Rectal smooth muscle tissue (tissue), 1 donor: ENCODE results near the gene ZFPL1.
"Not testable (repeated sequence)": the region's sequence is repeated elsewhere in the genome, so short reads cannot be mapped to it uniquely, and the experiment has no call there.

ENCODE experiments used
- H3K27ac ChIP-seq: one replicate; pipeline ENCODE4 v1.7.0; 2013; ENCODE audit warnings: low read depth, low read length, inconsistent platforms
- H3K27me3 ChIP-seq: one replicate; pipeline ENCODE4 v1.7.0; 2013; ENCODE audit warnings: low read length; ENCODE audit not compliant: control insufficient read depth, insufficient read depth
- H3K36me3 ChIP-seq: one replicate; pipeline ENCODE4 v1.7.0; 2013; ENCODE audit warnings: low read length; ENCODE audit not compliant: control insufficient read depth, insufficient read depth
- H3K4me1 ChIP-seq: one replicate; pipeline ENCODE4 v1.7.0; 2013; ENCODE audit warnings: low read length; ENCODE audit not compliant: control insufficient read depth, insufficient read depth
- H3K4me3 ChIP-seq: one replicate; pipeline ENCODE4 v1.7.0; 2013; ENCODE audit warnings: low read length
- H3K9ac ChIP-seq: one replicate; pipeline ENCODE4 v1.7.0; 2013; ENCODE audit warnings: low read length

ZFPL1 gene

DNA sequence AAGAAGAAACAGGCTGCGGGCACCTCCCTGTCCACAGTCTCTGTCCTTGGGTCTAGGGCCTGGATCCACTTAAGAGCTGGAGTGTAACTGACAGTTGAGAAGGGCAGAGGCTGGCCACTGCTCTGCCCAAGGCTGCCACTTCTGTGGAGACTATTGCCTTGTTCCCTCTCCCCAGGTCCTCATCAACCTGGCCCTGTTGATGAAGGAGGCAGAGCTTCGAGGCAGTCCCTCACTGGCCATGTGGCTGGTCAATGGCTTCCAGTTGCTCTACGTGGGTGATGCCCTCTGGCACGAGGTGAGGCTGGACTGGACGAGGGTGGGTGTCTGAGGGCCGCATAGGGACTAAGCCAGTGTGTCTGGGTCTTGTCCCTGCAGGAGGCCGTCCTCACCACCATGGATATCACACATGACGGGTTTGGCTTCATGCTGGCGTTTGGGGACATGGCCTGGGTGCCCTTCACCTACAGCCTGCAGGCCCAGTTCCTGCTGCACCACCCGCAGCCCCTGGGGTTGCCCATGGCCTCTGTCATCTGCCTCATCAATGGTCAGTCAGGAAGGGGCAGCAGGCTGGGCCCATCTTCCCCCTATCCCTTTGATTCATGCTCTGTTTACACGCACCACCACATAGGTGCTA, 30.6 kb downstream of the ZFPL1 start:
- Histone ChIP-seq H3K9ac (no peak overlapping the region), H3K27ac (no peak overlapping the region), H3K27me3 (no peaks in the 10 kb centered on the region), H3K36me3 (no peaks in the 10 kb centered on the region), H3K4me1 (peaks cover 20% of the 10 kb centered on the region), H3K4me3 (no peak overlapping the region)

DNA sequence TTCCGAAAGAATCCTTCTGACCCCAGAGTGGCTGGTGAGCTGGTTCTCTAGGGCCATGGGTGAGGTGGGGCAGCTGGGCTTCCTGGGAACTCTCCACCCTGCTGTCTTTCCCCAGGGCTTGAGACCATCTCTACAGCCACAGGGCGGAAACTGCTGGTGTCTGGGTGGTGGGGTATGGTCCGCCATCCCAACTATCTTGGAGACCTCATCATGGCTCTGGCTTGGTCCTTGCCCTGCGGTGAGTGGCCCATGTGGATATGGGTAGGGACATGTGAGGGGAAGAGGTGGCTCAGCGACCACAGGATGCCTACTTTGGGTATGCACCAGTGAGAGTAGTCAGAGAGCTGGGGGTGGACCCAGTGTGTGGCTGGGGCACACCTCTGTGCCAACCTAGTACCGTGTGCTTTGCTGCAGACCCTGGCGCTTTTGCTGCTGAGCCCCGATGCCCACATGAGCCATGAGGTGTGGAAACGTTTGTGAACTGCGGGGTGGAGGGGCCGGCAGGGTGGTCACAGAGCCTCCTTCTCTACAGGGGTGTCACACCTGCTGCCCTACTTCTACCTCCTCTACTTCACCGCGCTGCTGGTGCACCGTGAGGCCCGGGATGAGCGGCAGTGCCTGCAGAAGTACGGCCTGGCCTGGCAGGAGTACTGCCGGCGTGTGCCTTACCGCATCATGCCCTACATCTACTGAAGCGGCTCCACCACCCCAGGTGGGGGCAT, 31.5 kb downstream of the ZFPL1 start:
- H3K27ac ChIP-seq = no peak overlapping the region
- no peak overlapping the region for H3K4me3 ChIP-seq

DNA sequence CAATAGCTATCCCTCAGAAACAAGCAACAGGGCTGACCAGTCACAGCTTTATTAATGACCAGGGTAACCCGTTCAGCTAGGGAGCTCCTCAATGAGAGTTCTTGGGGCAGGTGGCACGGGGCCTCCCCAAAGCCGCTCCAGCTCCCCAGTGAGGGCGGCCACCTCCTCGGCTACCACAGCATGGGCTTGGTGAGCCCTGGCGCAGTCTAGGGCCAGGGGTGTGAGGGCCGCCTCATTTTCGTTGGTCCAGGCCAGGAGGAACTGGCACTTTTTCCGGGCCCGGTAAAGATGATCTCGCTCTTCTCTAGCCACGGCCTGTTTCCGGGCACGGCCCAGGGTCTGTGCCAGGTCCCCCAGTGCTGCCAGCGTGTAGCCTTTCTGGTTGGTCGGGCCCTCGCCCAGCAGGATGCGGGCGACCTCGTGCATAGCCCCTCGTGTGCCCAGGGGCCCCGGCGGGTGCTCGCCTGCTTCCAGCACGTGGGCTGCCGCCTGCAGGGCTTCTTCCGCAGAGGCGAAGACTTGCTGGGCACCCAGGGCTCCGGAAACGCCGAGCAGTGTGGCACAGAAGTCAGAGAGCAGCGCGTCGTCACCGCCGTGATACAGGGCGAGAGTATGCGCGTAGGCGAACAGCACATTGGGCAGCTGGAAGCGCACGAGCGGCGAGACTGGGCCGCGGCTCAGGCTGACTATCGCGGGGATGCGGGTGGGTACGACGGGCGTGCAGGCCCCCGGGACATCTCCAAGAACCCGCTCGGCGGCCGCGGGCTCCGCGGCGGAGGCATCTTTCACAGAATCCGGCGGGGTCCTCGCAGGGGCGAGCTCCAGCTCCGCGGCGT, 32.6 kb downstream of the ZFPL1 start:
- Histone ChIP-seq H3K4me3 (peak overlapping the region; percentile 91), H3K9ac (peak overlapping the region; percentile 68), H3K36me3 (peaks cover 10% of the 10 kb centered on the region), H3K27me3 (no peaks in the 10 kb centered on the region), H3K4me1 (peaks cover 19% of the 10 kb centered on the region), H3K27ac (peak overlapping the region; percentile 84)

More for the DNA sequence above, 31.5 kb downstream of the ZFPL1 start:
- H3K36me3 ChIP-seq = peaks cover 5% of the 10 kb centered on the region
- H3K9ac ChIP-seq = no peak overlapping the region
- H3K4me1 ChIP-seq = peaks cover 18% of the 10 kb centered on the region
- no peaks in the 10 kb centered on the region for H3K27me3 ChIP-seq

DNA sequence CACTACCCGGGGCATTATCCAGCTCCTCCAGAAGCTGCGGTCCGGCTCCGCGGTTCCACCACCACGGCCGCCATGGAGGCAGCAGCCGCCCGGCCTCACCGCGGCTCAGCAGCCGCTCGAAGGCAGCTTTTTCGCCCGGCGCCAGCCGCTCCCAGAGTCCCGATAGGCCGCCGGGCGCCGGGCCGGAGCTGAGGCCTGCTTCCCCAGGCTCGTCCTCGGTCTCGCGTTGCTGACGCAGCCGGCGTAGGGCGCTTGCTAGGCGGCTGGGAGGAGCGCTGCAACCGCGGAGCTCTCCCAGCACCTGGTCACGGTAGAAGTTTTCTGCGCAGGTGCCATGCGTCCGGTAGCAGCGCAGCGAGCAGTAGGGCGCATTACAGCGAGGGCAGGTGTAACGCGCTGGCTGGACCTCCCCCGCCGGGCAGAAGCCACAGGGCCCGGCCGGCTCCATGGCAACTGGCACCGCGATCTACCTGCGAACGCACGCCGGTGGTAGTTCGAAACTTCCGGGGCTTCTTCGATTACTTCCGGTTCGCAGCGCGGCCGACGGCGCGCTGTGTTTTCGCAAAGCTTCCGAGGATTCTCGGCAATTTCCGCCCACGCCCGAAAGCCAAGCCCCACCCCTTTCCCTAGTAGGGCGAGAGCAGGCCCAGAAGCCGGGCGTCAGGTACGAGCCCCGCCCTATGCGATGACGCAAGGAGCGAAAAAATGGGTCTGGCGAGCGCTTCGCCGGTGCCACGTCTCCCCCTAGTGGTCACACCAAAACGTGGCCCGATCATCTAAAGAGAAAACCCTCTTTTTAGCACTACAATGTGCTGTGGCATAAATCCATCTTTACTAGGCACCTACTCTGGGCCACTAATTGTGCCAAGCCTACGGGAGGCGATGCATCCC, 33.4 kb downstream of the ZFPL1 start, which contains the start of gene ZNHIT2:
Gene ZNHIT2, minus strand, starts transcription at position 496 of the 891 bp plus-strand sequence. Its CDS starts 48 bp downstream, at position 448.
- peak within 1 kb of the TSS; percentile 84 for H3K27ac ChIP-seq
- peak within 1 kb of the TSS; percentile 68 for H3K9ac ChIP-seq
- H3K4me1 ChIP-seq = peaks cover 19% of the 10 kb centered on the region
- H3K4me3 ChIP-seq = peak within 1 kb of the TSS; percentile 91
- no peaks in the 10 kb centered on the region for H3K27me3 ChIP-seq
- H3K36me3 ChIP-seq = peaks cover 10% of the 10 kb centered on the region

DNA sequence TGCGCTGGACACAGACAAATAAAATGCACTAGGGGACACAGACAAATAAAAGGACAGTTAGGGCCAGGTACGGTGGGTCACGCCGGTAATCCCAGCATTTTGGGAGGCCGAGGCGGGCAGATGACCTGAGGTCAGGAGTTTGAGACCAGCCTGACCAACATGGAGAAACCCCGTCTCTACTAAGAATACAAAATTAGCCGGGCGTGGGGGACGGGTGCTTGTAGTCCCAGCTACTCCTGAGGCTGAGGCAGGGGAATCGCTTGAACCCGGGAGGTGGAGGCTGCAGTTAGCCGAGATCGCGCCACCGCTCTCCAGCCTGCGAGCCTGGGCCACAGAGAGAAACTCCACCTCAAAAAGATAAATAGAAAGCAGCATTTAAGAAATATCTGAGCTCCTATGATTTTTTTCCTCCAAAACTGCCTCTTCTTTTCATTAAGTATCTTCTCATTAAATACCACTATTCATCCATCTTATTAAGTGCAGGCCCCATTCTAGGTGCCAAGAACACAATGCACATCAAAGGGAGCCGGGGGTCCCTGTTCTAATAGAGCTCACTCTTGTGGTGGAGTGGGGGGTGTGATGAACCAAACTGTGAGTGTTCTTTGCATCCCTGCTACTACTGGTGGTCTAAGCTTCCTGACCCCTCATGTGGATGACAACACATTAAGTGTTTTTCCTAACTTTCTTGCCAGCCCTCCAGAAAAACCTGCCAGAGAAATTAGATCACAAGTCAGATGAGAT, 34.2 kb downstream of the ZFPL1 start:
- Histone ChIP-seq H3K36me3 (peaks cover 10% of the 10 kb centered on the region), H3K4me1 (peaks cover 14% of the 10 kb centered on the region)

DNA sequence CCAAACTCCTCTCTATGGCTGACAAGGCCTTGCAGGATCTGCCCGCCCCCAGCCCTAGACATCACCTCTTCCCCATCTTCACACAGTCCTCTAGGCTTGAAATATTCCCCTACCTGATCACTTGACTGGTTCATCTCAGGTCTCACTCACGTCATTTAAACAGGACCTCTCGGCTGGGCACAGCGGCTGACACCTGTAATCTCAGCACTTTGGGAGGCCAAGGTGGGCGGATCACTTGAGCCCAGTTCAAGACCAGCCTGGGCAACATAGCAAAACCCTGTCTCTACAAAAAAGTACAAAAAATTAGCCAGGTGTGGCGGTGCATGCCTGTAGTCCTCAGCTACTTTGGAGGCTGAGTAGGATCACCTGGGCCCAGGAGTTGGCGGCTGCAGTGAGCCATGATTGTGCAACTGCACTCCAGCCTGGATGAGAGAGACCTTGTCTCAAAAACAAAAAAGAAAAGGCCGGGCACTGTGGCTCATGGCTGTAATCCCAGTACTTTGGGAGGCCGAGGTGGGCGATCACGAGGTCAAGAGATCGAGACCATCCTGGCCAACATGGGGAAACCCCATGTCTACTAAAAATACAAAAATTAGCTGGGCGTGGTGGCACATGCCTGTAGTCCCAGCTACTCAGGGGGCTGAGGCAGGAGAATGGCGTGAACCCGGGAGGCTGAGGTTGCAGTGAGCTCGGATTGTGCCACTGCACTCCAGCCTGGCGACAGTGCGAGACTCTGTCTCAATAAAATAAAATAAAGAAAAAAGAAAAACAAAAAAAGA, 35.1 kb downstream of the ZFPL1 start:
- not testable (repeated sequence) for H3K9ac ChIP-seq, H3K27ac ChIP-seq, H3K27me3 ChIP-seq, H3K4me3 ChIP-seq, H3K36me3 ChIP-seq
- H3K4me1 ChIP-seq = peaks cover 14% of the 10 kb centered on the region

More for the DNA sequence above, 34.2 kb downstream of the ZFPL1 start:
- Histone ChIP-seq H3K9ac (no peak overlapping the region), H3K4me3 (no peak overlapping the region), H3K27me3 (no peaks in the 10 kb centered on the region), H3K27ac (peak overlapping the region; percentile 46)

DNA sequence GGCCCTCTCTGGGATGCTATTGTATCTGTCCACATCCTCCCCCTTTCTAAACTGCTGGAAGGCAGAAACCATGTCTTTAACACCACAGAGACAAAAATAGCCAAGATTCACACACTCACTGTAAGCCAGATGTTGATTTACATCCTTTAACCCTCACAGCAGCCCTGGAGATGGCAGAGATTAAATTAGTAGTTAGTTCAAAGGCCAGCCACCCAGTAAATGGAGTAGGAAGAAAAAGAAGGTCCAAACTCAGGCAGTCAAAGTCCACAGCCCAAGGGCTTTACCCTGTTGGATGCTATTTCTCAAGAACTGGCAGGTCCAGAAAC, 35.6 kb downstream of the ZFPL1 start:
- no peak overlapping the region for H3K4me3 ChIP-seq
- H3K27me3 ChIP-seq = no peaks in the 10 kb centered on the region
- H3K36me3 ChIP-seq = peaks cover 11% of the 10 kb centered on the region
- H3K4me1 ChIP-seq = peaks cover 14% of the 10 kb centered on the region
- no peak overlapping the region for H3K27ac ChIP-seq
- no peak overlapping the region for H3K9ac ChIP-seq

DNA sequence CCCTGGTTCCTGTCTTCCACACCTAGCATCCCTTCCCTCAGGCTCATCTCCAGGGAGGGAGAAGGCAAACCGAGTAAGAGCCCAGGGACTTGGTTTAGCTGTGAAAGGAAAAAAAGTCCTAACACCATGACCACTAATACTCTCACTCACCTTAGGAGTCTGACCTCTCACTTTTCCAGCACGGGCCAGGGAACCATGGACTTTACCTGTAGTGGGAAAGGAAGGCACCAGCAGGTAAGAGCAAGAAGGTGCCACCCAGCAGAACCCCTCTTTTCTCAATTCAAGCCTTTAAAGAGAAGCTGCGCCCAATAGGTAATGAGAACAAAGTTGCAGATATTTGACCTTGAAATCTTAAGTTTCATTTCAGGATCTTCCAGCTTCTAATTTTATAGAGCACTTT, 36.8 kb downstream of the ZFPL1 start:
- peak overlapping the region; percentile 82 for H3K4me3 ChIP-seq

DNA sequence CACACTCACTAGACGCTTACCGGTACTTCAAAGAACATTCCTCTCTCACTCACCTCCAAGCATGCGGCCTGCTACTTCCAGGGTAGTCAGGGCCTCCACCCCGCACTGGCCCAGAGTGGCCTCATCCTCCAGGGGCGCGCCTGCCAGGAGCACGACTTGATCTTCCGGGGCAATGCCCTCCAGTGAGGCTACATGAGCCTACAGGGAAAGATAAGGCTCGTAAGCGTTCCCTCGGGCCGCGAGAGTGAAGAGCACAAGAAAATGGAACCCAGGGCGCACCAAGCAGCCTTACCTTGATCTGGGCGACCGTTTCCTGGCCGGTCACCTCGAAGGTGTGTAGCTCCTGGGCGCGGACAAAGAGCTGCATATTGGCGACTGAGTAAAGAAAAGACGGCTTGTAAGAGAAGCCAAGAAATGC, 37.4 kb downstream of the ZFPL1 start:
- peak overlapping the region; percentile 80 for H3K9ac ChIP-seq
- H3K27ac ChIP-seq = peak overlapping the region; percentile 93
- H3K27me3 ChIP-seq = no peaks in the 10 kb centered on the region
- H3K4me3 ChIP-seq = peak overlapping the region; percentile 82
- peaks cover 21% of the 10 kb centered on the region for H3K36me3 ChIP-seq
- peaks cover 12% of the 10 kb centered on the region for H3K4me1 ChIP-seq

More for the DNA sequence above, 36.8 kb downstream of the ZFPL1 start:
- Histone ChIP-seq H3K9ac (no peak overlapping the region), H3K27me3 (no peaks in the 10 kb centered on the region), H3K4me1 (peaks cover 14% of the 10 kb centered on the region), H3K36me3 (peaks cover 18% of the 10 kb centered on the region), H3K27ac (peak overlapping the region; percentile 93)

DNA sequence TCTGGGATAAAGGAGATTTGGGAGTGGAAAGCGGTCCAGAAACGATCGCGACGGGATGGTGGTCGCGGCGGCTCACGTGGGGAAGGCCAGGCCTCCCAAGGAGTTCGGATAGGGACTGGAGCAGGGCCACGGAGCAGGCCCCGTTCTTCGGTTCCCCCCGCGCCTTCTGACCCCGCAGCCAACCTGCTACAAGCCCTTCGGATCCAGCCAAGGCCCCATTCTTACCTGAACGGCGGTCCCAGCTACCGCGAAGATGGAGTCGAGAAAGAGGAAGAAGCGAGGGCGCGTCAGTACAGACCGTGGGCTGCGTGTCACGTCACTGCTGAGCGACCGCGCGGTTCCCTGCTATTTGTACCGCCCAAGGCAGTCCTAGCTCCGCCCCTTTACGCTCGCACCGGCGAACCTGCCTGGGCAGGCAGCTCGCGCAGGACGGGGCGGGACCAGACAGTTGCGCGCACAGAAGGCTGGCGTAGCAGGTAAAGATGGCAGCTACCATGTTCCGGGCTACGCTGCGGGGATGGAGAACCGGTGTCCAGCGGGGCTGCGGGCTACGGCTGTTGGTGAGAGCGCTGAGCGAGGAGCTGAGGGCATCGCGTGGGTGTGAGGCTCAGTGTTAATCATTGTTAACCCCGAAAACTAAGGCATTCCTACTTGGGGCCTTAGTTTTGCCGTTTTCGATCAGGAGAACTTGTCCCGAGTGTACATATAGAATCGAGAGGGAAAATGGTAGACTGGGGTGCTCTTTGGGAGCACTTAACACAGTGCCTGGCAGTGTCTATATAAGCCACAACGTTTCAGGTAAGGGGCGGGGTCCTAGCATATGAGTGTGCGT, 38.1 kb downstream of the ZFPL1 start, which contains the start of the genes FAU and MRPL49:
Gene FAU, minus strand, starts transcription at position 270 of the 832 bp plus-strand sequence. CDS start 321 bp downstream, outside the sequence.
Gene MRPL49, plus strand, starts transcription at position 457 of the 832 bp plus-strand sequence. Its CDS starts 26 bp downstream, at position 483.
- peak within 1 kb of the TSS; percentile 92 for H3K9ac ChIP-seq
- H3K36me3 ChIP-seq = peaks cover 26% of the 10 kb centered on the region
- peaks cover 7% of the 10 kb centered on the region for H3K4me1 ChIP-seq
- H3K27me3 ChIP-seq = no peaks in the 10 kb centered on the region
- peak within 1 kb of the TSS; percentile 82 for H3K4me3 ChIP-seq
- H3K27ac ChIP-seq = peak within 1 kb of the TSS; percentile 93
